ENCODE data around the gene NACC1. TPM values are rescaled to one million over a fixed set of nuclear protein-coding genes. Genes with fewer than 3 reads are reported as not detected.
A peak's percentile ranks its signal among the peaks of the same experiment; 100 is the strongest.

Gene NACC1
- total and polyA plus RNA-seq, 2 of the 13 experiments (the other 11 are each of a cell fraction or from before 2014, with no cell fraction given): 31.8 to 42.3 TPM

DNA sequence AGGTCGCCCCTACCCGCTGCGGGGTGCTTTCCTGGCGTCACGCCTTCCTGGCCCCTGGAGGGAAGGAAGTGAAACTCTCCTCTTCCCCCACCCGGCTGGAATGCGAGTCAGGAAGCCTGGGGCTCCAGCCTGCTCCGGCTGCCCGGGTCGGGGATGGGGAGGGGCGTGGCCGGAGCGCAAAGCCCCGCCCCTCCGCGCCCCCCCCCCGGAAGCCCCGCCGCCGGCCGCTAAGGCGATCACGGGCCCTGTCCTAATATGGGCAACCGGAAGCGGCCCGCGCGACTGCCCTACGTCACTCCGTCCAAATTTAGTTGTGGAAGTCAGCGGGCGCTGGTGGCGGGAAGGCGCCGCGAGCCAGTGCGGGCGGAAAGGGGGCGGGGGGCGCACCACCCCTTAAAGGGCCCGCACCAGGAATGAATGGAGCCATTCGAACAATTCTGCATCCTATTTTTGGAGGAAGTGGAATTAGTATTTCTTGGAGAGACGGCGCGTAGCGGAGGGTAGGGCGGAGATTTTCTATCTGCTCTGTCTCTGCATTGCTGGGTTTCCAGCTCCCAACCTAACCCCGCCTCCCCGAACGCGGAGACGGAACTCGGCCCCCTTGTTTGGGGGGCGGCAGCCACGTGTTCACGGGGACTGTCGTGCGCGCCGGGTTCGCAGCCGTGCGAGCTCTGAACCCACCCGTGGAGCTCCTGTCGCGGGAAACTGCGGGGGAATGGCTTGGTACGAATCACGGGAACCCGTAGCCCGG is 33.7 kb downstream of the NACC1 start (continued):
- TF ChIP-seq, protein P1, sequence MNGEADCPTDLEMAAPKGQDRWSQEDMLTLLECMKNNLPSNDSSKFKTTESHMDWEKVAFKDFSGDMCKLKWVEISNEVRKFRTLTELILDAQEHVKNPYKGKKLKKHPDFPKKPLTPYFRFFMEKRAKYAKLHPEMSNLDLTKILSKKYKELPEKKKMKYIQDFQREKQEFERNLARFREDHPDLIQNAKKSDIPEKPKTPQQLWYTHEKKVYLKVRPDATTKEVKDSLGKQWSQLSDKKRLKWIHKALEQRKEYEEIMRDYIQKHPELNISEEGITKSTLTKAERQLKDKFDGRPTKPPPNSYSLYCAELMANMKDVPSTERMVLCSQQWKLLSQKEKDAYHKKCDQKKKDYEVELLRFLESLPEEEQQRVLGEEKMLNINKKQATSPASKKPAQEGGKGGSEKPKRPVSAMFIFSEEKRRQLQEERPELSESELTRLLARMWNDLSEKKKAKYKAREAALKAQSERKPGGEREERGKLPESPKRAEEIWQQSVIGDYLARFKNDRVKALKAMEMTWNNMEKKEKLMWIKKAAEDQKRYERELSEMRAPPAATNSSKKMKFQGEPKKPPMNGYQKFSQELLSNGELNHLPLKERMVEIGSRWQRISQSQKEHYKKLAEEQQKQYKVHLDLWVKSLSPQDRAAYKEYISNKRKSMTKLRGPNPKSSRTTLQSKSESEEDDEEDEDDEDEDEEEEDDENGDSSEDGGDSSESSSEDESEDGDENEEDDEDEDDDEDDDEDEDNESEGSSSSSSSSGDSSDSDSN (CRISPR knock-in tag; IDR thresholded peaks at IDR 0.05): peak; percentile 65; the same call in 1 of the 2 replicates
- TF ChIP-seq FOXK2 (IDR thresholded peaks at IDR 0.05): no peak
- TF ChIP-seq BORCS8-MEF2B (CRISPR knock-in tag; IDR thresholded peaks at IDR 0.05): peak; percentile 10; the same call in 1 of the 2 replicates
- TF ChIP-seq, protein P2, sequence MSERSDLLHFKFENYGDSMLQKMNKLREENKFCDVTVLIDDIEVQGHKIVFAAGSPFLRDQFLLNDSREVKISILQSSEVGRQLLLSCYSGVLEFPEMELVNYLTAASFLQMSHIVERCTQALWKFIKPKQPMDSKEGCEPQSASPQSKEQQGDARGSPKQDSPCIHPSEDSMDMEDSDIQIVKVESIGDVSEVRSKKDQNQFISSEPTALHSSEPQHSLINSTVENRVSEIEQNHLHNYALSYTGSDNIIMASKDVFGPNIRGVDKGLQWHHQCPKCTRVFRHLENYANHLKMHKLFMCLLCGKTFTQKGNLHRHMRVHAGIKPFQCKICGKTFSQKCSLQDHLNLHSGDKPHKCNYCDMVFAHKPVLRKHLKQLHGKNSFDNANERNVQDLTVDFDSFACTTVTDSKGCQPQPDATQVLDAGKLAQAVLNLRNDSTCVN (CRISPR knock-in tag; IDR thresholded peaks at IDR 0.05; ENCODE audit: borderline replicate concordance): no peak; the same call in 1 of the 2 replicates
- TF ChIP-seq DMAP1 (CRISPR knock-in tag; IDR thresholded peaks at IDR 0.05): peak; percentile 81
- TF ChIP-seq JARID2 (CRISPR knock-in tag; IDR thresholded peaks at IDR 0.05; ENCODE audit: insufficient replicate concordance): peak; percentile 33
- TF ChIP-seq, protein P3, sequence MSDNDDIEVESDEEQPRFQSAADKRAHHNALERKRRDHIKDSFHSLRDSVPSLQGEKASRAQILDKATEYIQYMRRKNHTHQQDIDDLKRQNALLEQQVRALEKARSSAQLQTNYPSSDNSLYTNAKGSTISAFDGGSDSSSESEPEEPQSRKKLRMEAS (IDR thresholded peaks at IDR 0.05): peak; percentile 94
- TF ChIP-seq ZNF766 (CRISPR knock-in tag; IDR thresholded peaks at IDR 0.05; ENCODE audit: borderline replicate concordance): peak; percentile 86; the same call in 1 of the 2 replicates
- TF ChIP-seq HNRNPLL (IDR thresholded peaks at IDR 0.05; ENCODE audit: low read depth, low read length, poor library complexity, severe bottlenecking): peak; percentile 92
- TF ChIP-seq SAP130 (CRISPR knock-in tag; IDR thresholded peaks at IDR 0.05; ENCODE audit: low read depth): peak; percentile 81
- TF ChIP-seq ZBTB21 (CRISPR knock-in tag; IDR thresholded peaks at IDR 0.05): peak; percentile 69
- TF ChIP-seq NR3C1 (CRISPR knock-in tag; IDR thresholded peaks at IDR 0.05): no peak
- TF ChIP-seq, protein P4, sequence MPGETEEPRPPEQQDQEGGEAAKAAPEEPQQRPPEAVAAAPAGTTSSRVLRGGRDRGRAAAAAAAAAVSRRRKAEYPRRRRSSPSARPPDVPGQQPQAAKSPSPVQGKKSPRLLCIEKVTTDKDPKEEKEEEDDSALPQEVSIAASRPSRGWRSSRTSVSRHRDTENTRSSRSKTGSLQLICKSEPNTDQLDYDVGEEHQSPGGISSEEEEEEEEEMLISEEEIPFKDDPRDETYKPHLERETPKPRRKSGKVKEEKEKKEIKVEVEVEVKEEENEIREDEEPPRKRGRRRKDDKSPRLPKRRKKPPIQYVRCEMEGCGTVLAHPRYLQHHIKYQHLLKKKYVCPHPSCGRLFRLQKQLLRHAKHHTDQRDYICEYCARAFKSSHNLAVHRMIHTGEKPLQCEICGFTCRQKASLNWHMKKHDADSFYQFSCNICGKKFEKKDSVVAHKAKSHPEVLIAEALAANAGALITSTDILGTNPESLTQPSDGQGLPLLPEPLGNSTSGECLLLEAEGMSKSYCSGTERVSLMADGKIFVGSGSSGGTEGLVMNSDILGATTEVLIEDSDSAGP (CRISPR knock-in tag; IDR thresholded peaks at IDR 0.05; ENCODE audit: borderline replicate concordance): peak; percentile 99
- TF ChIP-seq ZMAT3 (CRISPR knock-in tag; conservative IDR thresholded peaks at IDR 0.05): peak; percentile 90
- TF ChIP-seq ZBTB7B (CRISPR knock-in tag; IDR thresholded peaks at IDR 0.05): peak; percentile 28; the same call in 1 of the 2 replicates
- TF ChIP-seq, protein P5, sequence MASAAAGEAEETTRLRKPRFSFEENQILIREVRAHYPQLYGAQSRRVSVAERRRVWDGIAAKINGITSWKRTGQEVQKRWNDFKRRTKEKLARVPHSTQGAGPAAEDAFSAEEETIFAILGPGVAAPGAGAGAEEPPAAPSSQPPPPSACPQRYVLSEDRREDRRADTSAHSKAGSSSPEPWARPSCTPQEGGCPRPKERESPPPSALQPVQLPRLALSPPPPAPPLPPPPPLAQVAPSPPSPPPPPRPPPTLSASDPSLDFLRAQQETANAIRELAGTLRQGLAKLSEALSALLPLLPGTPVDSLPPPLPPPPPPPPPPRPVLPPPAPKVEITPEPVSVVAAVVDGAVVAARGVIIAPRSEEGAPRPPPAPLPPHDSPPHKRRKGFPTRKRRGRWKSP (CRISPR knock-in tag; IDR thresholded peaks at IDR 0.05): 0 out of 2 replicates have a peak, but pooled peaks have one; percentile 12
- TF ChIP-seq, protein P6, sequence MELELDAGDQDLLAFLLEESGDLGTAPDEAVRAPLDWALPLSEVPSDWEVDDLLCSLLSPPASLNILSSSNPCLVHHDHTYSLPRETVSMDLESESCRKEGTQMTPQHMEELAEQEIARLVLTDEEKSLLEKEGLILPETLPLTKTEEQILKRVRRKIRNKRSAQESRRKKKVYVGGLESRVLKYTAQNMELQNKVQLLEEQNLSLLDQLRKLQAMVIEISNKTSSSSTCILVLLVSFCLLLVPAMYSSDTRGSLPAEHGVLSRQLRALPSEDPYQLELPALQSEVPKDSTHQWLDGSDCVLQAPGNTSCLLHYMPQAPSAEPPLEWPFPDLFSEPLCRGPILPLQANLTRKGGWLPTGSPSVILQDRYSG (CRISPR knock-in tag; IDR thresholded peaks at IDR 0.05): 0 out of 2 replicates have a peak, but pooled peaks have one; percentile 42
- peak; percentile 75 for TF ChIP-seq ZFP37 (CRISPR knock-in tag; IDR thresholded peaks at IDR 0.05; ENCODE audit: borderline replicate concordance)
- peak; percentile 80 for TF ChIP-seq RBFOX2 (IDR thresholded peaks at IDR 0.05; ENCODE audit: low read depth, low read length)
- TF ChIP-seq NFE2 (CRISPR knock-in tag; IDR thresholded peaks at IDR 0.05): no peak
- TF ChIP-seq MAF1 (CRISPR knock-in tag; IDR thresholded peaks at IDR 0.05; ENCODE audit: borderline replicate concordance): 0 out of 2 replicates have a peak, but pooled peaks have one; percentile 42
- 0 out of 2 replicates have a peak, but pooled peaks have one; percentile 25 for TF ChIP-seq ZNF12 (CRISPR knock-in tag; IDR thresholded peaks at IDR 0.05)
- TF ChIP-seq ZNF572 (CRISPR knock-in tag; IDR thresholded peaks at IDR 0.05): 0 out of 2 replicates have a peak, but pooled peaks have one; percentile 54

All from HepG2 (cell line).